Neutrophil (primary cell): Measurements from ENCODE around the gene ENOX1.

Experiments used
- H3K27ac ChIP-seq: fragments of 200-600 bp; sonication (generic); 2 replicates; pipeline ENCODE4 v1.5.1; 2016; ENCODE audit warnings: mild to moderate bottlenecking, moderate library complexity
- H3K27me3 ChIP-seq: fragments of 200-600 bp; sonication (generic); 2 replicates; pipeline ENCODE4 v1.6.0; 2016; ENCODE audit warnings: mild to moderate bottlenecking
- H3K36me3 ChIP-seq: fragments of 200-600 bp; sonication (generic); 2 replicates; pipeline ENCODE4 v1.5.1; 2017
- H3K4me1 ChIP-seq, 2 experiments: fragments of 200-600 bp in 1 of 2; sonication (generic) in 1 of 2; 1 replicate in 1 of 2; 2 replicates in 1 of 2; pipeline versions ENCODE4 v1.5.1 to v1.6.1; 2013 to 2016; ENCODE audit warnings: low read depth in 1 of 2, low read length in 1 of 2, mild to moderate bottlenecking in 1 of 2, moderate library complexity in 1 of 2; ENCODE audit not compliant: control insufficient read depth in 1 of 2, insufficient read depth in 1 of 2
- H3K4me3 ChIP-seq, 2 experiments: fragments of 200-600 bp in 1 of 2; sonication (generic) in 1 of 2; 1 replicate in 1 of 2; 2 replicates in 1 of 2; pipeline ENCODE4 v1.5.1; 2013 to 2016; ENCODE audit warnings: low read depth in 1 of 2, low read length in 1 of 2, mild to moderate bottlenecking in 1 of 2, moderate library complexity in 1 of 2
- H3K9me3 ChIP-seq: fragments of 200-600 bp; sonication (generic); 2 replicates; pipeline ENCODE4 v1.5.1; 2016
- TF ChIP-seq, protein P1 (sequence below): fragments of 200-600 bp; sonication (generic); IDR thresholded peaks from 2 replicates; pipeline ENCODE4 v1.5.1; 2016; ENCODE audit warnings: antibody characterized with exemption

ENOX1 gene

DNA sequence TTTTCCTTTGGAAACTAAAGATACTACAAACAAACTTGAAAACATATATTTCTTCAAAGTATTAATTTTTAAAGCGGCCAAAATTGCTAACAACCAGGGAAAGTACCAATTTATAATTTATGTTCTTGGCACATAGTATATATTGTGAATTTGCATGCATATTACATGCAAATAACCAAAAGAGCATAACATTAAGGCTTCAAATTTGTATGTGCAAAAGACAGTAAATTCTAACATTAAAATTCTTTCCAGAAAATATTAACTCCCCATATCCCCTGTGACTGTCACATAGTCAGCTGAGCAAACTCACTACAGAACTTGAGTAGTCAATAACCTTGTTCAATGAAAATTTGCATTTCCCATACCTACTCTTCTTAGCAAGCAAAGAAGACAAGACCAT, 133.4 kb downstream of the ENOX1 start:
- Histone ChIP-seq H3K27ac (no peak overlapping the region), H3K4me3 (no peak overlapping the region), H3K36me3 (no peaks in the 10 kb centered on the region), H3K4me1 (no peaks in the 10 kb centered on the region), H3K9me3 (no peaks in the 10 kb centered on the region), H3K27me3 (no peaks in the 10 kb centered on the region)
- TF ChIP-seq, protein P1, sequence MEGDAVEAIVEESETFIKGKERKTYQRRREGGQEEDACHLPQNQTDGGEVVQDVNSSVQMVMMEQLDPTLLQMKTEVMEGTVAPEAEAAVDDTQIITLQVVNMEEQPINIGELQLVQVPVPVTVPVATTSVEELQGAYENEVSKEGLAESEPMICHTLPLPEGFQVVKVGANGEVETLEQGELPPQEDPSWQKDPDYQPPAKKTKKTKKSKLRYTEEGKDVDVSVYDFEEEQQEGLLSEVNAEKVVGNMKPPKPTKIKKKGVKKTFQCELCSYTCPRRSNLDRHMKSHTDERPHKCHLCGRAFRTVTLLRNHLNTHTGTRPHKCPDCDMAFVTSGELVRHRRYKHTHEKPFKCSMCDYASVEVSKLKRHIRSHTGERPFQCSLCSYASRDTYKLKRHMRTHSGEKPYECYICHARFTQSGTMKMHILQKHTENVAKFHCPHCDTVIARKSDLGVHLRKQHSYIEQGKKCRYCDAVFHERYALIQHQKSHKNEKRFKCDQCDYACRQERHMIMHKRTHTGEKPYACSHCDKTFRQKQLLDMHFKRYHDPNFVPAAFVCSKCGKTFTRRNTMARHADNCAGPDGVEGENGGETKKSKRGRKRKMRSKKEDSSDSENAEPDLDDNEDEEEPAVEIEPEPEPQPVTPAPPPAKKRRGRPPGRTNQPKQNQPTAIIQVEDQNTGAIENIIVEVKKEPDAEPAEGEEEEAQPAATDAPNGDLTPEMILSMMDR = no peak

DNA sequence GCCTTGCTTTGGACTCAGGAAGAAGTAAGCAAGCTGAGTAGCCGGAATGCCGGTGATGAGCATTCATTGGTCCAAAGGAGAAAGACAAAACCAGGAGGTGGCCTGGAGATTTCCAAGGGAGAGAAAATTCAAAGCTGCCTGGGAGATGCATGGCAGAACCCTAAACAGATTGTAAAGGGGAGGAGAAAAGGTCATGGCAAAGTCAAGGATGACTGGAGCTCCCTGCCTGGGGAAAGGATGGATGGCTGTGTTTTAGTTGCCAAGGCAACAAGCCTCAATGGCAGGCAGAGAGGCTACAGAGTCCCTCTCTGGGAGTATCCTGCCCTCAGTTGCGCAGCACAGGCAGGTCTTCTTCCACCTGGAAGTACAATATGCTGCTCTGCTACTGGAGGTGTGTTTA, 134.0 kb downstream of the ENOX1 start:
- no peak overlapping the region for H3K4me3 ChIP-seq
- no peaks in the 10 kb centered on the region for H3K4me1 ChIP-seq
- TF ChIP-seq, protein P1 = no peak
- H3K9me3 ChIP-seq = no peaks in the 10 kb centered on the region
- H3K36me3 ChIP-seq = no peaks in the 10 kb centered on the region
- no peak overlapping the region for H3K27ac ChIP-seq
- H3K27me3 ChIP-seq = no peaks in the 10 kb centered on the region

DNA sequence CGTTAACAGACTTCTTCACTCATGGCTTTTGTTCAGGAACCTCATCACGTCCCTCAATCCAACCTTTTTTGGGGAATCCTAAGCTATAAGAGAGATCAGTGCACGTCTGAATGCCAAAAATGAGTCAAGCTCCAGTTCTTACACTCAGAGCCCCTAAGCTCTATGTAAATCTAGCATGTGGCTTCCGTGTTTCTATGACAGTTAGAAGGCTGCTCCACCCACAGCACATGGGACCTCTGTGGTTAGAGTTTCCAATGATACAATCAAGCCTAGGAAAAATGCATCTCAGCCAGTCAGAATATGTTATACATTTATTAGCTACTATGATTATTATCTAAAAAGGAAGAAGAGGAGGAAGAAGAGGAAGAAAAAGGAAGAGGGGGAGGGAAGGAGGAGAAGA, 135.9 kb downstream of the ENOX1 start:
- no peaks in the 10 kb centered on the region for H3K27me3 ChIP-seq
- no peaks in the 10 kb centered on the region for H3K4me1 ChIP-seq
- H3K9me3 ChIP-seq = no peaks in the 10 kb centered on the region
- TF ChIP-seq, protein P1 = no peak
- H3K4me3 ChIP-seq = no peak overlapping the region
- no peak overlapping the region for H3K27ac ChIP-seq
- no peaks in the 10 kb centered on the region for H3K36me3 ChIP-seq

DNA sequence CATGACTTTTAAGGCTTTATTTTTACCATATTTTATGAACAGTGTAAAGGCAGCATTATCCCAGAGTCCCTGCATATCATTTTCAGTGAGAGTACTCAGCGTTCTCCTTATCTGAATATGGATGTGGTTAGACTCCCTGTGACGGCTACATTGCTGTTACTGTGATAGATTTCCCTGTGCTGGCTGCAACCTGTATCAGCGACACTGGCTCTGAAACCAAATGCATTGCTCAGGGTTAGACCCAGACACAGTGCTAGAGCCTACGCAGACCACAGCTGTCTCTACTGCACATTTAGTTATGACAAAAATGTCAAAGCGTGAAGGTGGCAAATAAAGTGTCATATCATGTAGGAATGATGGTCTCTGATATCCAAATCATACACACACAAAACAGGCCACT, 138.0 kb downstream of the ENOX1 start:
- TF ChIP-seq, protein P1 = no peak

DNA sequence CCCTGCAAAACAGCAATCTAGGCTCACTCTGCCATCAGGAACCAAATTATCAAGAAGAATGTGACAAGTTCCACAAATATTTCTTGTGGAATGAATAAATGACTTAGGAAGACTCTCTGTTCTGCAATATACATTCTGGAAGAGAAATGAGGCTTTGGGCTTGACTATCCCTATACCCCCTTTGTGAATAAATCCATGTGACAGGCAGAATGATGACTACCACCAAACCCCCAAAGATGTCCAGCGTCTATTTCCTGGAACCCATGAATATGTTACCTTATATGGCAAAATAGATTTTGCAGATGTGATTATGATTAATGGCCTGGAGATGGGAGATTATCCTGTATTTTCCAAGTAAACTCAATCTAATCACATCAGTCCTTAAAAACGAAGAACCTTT, 139.3 kb downstream of the ENOX1 start:
- Histone ChIP-seq H3K4me3 (no peak overlapping the region), H3K36me3 (no peaks in the 10 kb centered on the region)
- TF ChIP-seq, protein P1 = no peak

More for the DNA sequence above, 138.0 kb downstream of the ENOX1 start:
- Histone ChIP-seq H3K27ac (no peak overlapping the region), H3K9me3 (no peaks in the 10 kb centered on the region), H3K27me3 (no peaks in the 10 kb centered on the region), H3K36me3 (no peaks in the 10 kb centered on the region), H3K4me1 (no peaks in the 10 kb centered on the region), H3K4me3 (no peak overlapping the region)

DNA sequence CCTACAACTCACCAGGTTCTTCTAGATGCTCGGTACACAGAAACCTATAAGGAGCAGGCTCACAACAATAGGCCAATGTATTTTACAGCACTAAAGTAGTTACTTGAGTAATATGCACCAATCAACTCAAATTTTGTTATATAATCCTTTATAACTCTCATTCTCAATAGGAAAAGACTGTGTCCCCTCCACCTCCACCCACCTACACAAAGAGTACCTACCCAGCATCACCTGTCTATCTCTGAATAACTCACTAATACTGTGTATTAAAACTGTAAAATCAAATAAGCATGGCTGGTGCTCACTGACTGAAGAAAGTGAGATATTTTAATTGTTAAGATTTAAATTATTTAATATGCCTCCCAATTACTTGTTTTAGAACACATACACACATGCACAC, 146.3 kb downstream of the ENOX1 start:
- TF ChIP-seq, protein P1 = no peak
- Histone ChIP-seq H3K4me1 (no peaks in the 10 kb centered on the region), H3K27me3 (no peaks in the 10 kb centered on the region), H3K36me3 (no peaks in the 10 kb centered on the region), H3K27ac (no peak overlapping the region), H3K4me3 (no peak overlapping the region), H3K9me3 (no peaks in the 10 kb centered on the region)

More for the DNA sequence above, 139.3 kb downstream of the ENOX1 start:
- Histone ChIP-seq H3K4me1 (no peaks in the 10 kb centered on the region), H3K27ac (no peak overlapping the region), H3K27me3 (no peaks in the 10 kb centered on the region), H3K9me3 (no peaks in the 10 kb centered on the region)
